ENCODE results near the gene RFX3.

Gene RFX3

DNA sequence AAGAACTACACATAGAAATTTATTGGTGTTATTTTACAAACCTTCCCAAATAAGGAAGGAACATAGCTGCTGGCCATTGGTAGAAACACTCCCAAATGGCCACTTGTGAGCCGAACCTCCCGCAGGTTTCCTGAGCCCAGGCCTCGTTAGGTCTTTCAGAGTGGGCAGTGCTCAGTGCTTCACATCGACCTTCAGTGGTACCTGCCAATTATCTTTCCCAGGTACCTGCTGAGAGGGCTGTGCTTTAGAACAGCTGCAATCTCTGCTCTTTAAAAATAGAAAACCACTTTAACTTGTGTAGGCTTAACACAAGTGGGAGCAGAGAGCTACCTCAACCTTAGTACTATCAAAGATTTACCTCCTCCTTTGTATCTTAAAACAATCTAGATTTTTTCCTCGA, 334.1 kb downstream of the RFX3 start:
- DNase-seq: no peak

DNA sequence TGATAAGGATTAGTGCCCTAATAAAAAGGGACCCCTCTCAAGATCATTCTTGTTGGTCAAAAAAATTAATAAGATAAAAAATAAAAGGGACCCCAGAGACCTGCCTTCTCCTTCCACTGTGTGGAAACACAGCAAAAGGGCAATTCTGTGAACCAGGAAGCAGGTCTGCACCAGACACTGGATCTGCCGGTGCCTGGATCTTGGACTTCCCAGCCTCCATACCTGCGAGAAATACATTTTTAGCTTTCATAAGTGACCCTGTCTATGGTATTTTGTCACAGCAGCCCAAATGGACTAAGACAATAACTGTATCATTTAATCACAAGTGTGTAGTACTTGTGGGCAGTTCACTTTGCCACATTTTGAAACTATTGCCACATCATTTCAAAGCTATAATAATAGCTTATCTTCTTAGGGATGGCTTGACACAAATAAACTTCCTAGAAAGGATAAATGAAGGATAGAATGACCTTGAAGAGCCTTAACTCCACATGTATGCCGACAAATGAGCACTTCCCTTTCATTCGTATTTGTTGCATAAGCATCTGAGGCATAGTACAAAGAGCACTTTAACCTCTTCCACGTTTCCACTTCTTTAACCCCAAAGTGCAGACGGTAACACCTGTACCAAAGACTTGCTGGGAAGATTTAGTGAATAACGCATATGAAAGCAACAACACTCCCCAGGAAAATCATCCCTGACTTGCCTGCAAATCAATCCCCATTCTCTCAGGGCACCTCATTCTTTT, 336.5 kb downstream of the RFX3 start:
- DNase-seq: no peak

DNA sequence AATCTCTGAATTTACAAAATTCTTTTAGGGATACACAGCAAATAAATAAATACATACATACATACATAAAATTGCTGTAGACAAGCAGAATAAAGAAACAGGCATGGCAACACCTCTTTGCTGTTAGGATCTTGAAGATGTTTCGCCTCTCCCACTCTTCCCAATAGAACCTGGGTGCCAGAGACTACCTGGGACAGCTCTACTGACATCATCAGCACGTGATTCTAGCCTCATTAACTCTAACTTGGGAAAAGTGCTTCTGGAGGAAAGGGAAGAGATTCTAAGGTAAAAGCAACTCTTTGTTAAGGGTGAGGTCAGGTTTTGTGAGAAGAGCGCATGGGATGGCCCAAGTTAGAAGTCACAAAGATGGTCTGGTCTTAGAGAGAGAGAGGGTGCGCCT, 339.1 kb downstream of the RFX3 start:
- no peak for DNase-seq

DNA sequence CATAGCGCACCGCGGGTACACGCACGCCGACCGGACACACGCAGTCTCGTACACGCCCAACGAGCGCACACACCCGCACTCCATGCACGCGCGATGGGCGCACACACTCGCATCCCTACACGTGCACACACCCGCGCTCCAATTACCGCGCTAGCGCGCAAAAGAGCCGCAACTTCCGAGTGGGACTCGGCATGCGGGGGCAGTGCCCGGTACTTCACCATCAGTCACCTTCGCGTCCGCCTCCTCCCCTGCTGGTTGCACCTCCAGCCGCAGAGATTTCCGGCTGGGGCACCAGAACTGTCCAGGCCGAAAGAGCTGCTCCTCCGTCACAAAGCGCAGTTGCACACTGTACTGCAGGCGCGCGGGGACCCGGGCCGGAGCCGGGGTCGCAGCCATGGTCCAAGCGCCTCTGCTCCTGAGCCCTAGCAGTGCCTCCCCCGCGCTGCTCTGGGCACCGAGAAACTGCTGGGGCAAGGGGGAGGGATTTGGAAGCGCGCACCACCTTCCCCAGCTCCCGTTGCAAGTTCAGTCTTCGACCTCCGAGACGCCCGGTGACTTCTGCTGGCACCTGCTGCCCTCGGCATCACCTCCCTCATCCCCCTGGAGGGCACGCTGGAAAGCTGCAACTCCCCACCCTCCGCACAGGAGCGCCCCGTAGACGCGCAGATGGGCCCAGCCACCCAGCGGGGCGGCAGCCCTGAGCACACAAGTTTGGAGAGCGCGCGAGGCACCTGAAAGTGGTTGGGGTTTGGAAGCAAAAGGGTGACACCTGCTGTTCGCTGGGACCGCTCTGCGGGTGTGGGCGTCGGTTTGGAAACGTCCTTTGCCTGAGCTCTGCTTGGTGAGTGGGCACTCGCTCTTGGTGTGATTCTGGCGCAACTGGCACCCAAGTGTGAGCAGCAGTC, 344.5 kb downstream of the RFX3 start:
- DNase-seq: no peak

DNA sequence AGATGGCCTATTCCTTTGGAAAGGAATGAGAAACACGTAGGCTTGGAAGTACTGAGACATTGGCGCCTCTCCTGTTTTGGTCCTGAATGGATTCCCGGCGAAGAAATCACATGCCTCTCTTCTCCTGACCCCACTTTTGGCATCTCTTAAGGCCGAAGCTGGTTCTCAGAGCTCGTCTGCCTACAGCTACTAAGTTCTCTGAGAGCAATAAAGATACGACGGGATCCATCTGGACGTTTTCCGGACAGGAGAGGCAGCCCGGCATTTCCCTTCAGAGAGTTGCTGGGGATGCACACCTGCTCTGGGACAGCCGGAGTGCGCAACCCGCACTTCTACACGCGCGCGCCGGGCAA, 345.1 kb downstream of the RFX3 start:
- no peak for DNase-seq

DNA sequence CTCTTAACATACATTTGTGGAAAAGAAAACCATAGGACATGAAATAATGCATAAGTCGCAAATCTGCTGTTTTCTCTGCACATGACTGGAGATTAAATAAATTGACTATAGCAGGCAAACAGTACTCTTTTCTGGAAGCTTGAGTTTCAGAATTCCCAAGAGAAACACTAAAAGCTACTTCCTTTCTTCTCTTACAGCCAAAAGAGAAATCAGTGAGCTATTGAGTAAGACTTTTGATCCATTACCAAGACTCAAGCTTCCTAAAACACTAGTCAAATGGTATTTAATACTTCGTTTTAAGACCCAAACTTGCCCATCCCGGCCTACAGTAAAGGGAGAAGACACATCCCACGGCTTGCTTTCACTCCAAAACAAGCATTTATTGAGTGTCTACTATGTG, 346.1 kb downstream of the RFX3 start:
- no peak for DNase-seq

DNA sequence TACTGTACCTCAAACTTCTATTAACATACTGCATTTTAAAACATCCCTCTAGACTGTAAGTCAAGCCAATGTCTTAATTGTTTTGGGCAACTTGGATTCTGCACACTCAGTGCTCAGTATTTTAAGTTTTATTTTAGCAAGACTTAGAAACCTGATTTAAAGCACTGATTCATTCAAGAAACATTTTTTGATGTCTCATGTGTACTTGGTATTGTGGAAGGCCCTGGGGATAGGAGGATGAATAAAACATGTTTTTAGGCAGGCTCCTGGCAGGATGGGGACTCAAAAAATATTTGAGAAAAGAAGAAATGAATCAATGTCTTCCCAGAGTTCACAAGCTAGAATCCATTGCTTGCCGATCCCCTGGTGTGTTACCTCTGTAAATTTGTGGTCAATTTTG, 347.9 kb downstream of the RFX3 start:
- DNase-seq: no peak

DNA sequence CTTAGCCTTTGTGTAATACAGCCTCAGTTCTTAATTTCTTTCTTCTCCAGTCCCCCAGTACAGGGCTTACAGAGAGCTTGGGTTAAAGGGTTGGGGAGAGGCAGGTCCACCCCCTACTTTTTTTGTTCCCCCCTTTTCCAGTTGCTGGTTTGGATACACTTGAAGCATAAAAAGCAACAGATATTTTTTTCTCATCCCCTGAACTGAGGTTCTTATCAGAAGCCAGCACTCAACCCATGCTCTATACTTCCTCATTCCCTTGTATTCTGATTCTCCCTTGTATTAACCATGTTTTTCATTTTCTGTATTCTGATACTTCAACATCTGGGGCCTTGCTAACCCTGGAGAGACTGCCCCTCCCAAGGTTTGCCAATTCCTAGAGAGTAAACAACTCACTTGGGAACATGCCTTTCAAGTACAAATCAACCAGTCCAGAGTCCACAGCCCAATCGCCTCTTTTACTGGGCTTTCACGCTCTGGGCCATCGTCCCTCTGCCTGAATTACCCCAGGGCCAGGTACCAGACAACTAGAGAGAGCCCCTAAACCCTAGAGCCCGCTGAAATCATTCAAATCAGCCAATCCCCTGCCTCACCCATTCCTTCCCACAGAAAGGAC, 348.5 kb downstream of the RFX3 start:
- DNase-seq: no peak

DNA sequence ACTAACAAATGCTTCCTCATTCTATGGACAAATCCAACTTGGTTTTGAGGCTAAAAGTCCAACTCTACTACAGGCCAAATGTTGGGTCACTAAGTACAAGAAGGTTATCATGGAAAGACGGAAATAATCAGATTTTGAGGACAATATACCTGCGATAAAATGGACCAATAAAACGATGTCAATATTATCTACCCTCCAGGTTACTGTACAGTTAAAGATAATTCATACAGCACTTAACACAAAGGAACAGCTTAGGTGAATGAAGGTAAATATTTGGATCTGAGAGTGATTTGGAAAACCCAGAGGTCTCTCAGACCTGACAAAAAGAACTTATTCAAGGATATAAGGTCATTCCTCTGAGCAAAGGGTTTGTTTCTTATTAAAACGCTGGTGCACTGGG, 352.4 kb downstream of the RFX3 start:
- DNase-seq: no peak

DNA sequence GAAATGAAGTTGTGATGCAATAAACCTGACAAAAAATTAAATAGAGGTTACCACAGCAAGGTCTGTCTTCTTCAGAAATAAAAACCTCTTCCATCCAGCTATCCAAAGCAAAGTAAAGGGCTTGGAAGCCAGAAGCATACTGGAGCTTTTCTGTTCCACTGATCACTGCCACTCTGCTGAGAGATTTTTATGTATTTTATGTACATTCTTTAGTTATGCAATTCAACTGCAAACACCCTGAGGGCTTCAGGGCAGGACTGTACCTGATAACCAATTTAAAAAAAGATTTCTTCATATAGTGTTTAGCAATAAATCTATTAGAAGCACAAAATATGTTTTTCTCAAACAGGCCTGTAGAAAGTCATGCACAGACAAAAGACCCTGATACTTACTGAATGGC, 355.0 kb downstream of the RFX3 start:
- no peak for DNase-seq
